VCaP (cell line): ENCODE results near the gene BICD2.

ENCODE experiments used
- H3K27ac ChIP-seq: fragments of 450-650 bp; 2 replicates; pipeline ENCODE4 v1.5.1; 2017
- CTCF ChIP-seq: fragments of 450-650 bp; conservative IDR thresholded peaks from 2 replicates; pipeline ENCODE4 v1.5.1; 2017; ENCODE audit warnings: mild to moderate bottlenecking, moderate library complexity

Gene BICD2

GRCh38 chr9:92671323-92671722 lies 93.3 kb downstream of the BICD2 start:
- H3K27ac ChIP-seq, result no peak overlapping the region
- TF ChIP-seq CTCF, result no peak

GRCh38 chr9:92669890-92670708 lies 94.5 kb downstream of the BICD2 start, which contains the start of gene IPPK:
IPPK (minus strand) TSS chr9:92670131; CDS start chr9:92669988, 143 bp downstream.
- no peak for TF ChIP-seq CTCF
- peak within 1 kb of the TSS; percentile 80 for H3K27ac ChIP-seq

GRCh38 chr9:92669527-92669889 lies 95.1 kb downstream of the BICD2 start:
- TF ChIP-seq CTCF, result no peak

GRCh38 chr9:92668746-92669526 lies 95.7 kb downstream of the BICD2 start:
- H3K27ac ChIP-seq, result peak overlapping the region; percentile 80
- no peak for TF ChIP-seq CTCF

More at GRCh38 chr9:92669527-92669889, 95.1 kb downstream of the BICD2 start:
- peak overlapping the region; percentile 80 for H3K27ac ChIP-seq

GRCh38 chr9:92666912-92667532 lies 97.6 kb downstream of the BICD2 start:
- peak overlapping the region; percentile 78 for H3K27ac ChIP-seq
- TF ChIP-seq CTCF, result no peak

- peak overlapping the region; percentile 78 for H3K27ac ChIP-seq
- no peak for TF ChIP-seq CTCF
These were observed 98.4 kb downstream of the BICD2 start for GRCh38 chr9:92666236-92666635.

- TF ChIP-seq CTCF, result no peak
- peak overlapping the region; percentile 78 for H3K27ac ChIP-seq
These were observed 98.8 kb downstream of the BICD2 start for GRCh38 chr9:92665836-92666235.
